OCI-LY7 (cell line): ENCODE data around the gene LPAR1. TPM values are rescaled to one million over a fixed set of nuclear protein-coding genes. Genes with fewer than 3 reads are reported as not detected.

Experiments
- BruUV-seq: library from RNA; stranded (reverse); fragments of 400-500 nt; replicated peaks from 2 replicates; lab custom pipeline; 2021; lab: Mats Ljungman, UMichigan
- CTCF ChIA-PET: fragments of 300-600 bp; sonication (Branson Sonifier 250); formaldehyde crosslinking; loops from one replicate; lab custom pipeline; 2022; ENCODE audit warnings: antibody characterized with exemption; ENCODE audit not compliant: unreplicated experiment; lab: Charles Lee
- POLR2A ChIA-PET: fragments of 300-600 bp; sonication (Branson Sonifier 250); formaldehyde crosslinking; loops from one replicate; lab custom pipeline; 2022; ENCODE audit warnings: antibody characterized with exemption; lab: Charles Lee
- DNase-seq: peaks from one replicate; pipeline ENCODE4 v3.0.0-alpha.2; 2015; ENCODE audit warnings: low spot score
- H2AFZ ChIP-seq: fragments of 200-600 bp; sonication (generic), shearing (Covaris generic); 2 replicates; pipeline ENCODE4 v1.6.1; 2014; ENCODE audit warnings: mild to moderate bottlenecking, antibody characterized with exemption, low read length, moderate library complexity
- H3K27ac ChIP-seq: fragments of 200-600 bp; sonication (generic); 2 replicates; pipeline ENCODE4 v1.5.1; 2014; ENCODE audit warnings: mixed run types, low read depth, mild to moderate bottlenecking, moderate library complexity, low read length, inconsistent platforms; ENCODE audit not compliant: poor library complexity, severe bottlenecking
- H3K36me3 ChIP-seq: fragments of 200-600 bp; sonication (generic); 2 replicates; pipeline ENCODE4 v1.6.1; 2014; ENCODE audit warnings: mild to moderate bottlenecking, antibody characterized with exemption, low read length, moderate library complexity, mixed read lengths; ENCODE audit not compliant: insufficient read depth
- H3K4me1 ChIP-seq: fragments of 200-600 bp; sonication (generic); 2 replicates; pipeline ENCODE4 v1.5.1; 2014; ENCODE audit warnings: mild to moderate bottlenecking, low read length; ENCODE audit not compliant: insufficient read depth, poor library complexity, severe bottlenecking
- H3K4me2 ChIP-seq: fragments of 200-600 bp; sonication (generic); 2 replicates; pipeline ENCODE4 v1.6.1; 2014; ENCODE audit warnings: mild to moderate bottlenecking, low read length
- H3K4me3 ChIP-seq: fragments of 200-600 bp; sonication (generic); 2 replicates; pipeline ENCODE4 v1.5.1; 2014; ENCODE audit warnings: mild to moderate bottlenecking, low read depth, low read length; ENCODE audit not compliant: poor library complexity, severe bottlenecking
- H3K79me2 ChIP-seq: fragments of 200-600 bp; sonication (generic); 2 replicates; pipeline ENCODE4 v1.6.1; 2016; ENCODE audit warnings: low read depth, mild to moderate bottlenecking, low read length, moderate library complexity, mixed read lengths; ENCODE audit not compliant: insufficient read depth
- H3K9me2 ChIP-seq: fragments of 200-600 bp; sonication (generic); 2 replicates; pipeline ENCODE4 v1.6.1; 2016; ENCODE audit warnings: mild to moderate bottlenecking, low read length, mixed read lengths; ENCODE audit not compliant: insufficient read depth
- H3K9me3 ChIP-seq: fragments of 200-600 bp; sonication (generic); 2 replicates; pipeline ENCODE4 v1.6.1; 2014; ENCODE audit warnings: mild to moderate bottlenecking, mixed run types, low read length, mixed read lengths
- H4K20me1 ChIP-seq: fragments of 200-600 bp; sonication (generic); 2 replicates; pipeline ENCODE4 v1.6.1; 2014; ENCODE audit warnings: mild to moderate bottlenecking, antibody characterized with exemption, low read length, moderate library complexity, mixed read lengths; ENCODE audit not compliant: insufficient read depth
- EZH2phosphoT487 ChIP-seq: fragments of 200-600 bp; sonication (generic); IDR thresholded peaks from 2 replicates; pipeline ENCODE4 v1.6.1; 2018; ENCODE audit warnings: low read depth, borderline replicate concordance, mild to moderate bottlenecking, mixed run types, antibody characterized with exemption, low read length, moderate library complexity, mixed read lengths
- intact Hi-C: fragments of 100-400 bp; cut with micrococcal nuclease; formaldehyde crosslinking; loops from one replicate; pipeline ENCODE4 v1.10.0; 2022; ENCODE audit not compliant: unreplicated experiment
- total RNA-seq, 2 experiments: library from RNA; depleted of rRNA in 1 of 2; stranded (reverse); fragments of >200 nt in 1 of 2; shearing (Covaris generic) in 1 of 2; gene quantifications; 2 replicates each; pipeline ENCODE4 v1.2.3, GENCODE V29; 2014 to 2022
- TF ChIP-seq, protein P1 (sequence below): fragments of 200-600 bp; sonication (generic); conservative IDR thresholded peaks from 2 replicates; pipeline ENCODE4 v1.5.1; 2014; ENCODE audit warnings: mild to moderate bottlenecking, antibody characterized with exemption, low read length, moderate library complexity, mixed read lengths

The LPAR1 gene
- total RNA-seq, 2 experiments from 2014 or later: not detected

DNA sequence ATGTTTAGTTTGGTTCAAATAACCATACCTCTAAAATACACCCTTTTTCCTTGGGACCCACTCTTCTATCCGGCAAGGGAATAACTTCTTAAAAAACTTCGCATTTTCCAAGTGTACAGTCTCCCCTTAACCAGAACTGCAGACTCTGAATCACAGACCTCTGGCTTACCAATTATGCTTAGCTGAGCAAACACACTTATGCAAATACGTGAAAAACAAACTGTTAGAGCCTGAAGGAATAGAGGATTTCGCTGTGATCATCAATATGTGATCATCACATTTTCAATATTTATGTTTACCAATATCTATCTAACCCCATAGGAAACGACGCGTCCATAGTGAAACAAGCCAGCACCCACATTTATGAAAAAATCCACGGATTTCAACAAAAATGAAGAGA is 1.3 kb downstream of the LPAR1 start:
- H3K27ac ChIP-seq: no peak overlapping the region
- no peaks in the 10 kb centered on the region for H3K36me3 ChIP-seq
- TF ChIP-seq, protein P1, sequence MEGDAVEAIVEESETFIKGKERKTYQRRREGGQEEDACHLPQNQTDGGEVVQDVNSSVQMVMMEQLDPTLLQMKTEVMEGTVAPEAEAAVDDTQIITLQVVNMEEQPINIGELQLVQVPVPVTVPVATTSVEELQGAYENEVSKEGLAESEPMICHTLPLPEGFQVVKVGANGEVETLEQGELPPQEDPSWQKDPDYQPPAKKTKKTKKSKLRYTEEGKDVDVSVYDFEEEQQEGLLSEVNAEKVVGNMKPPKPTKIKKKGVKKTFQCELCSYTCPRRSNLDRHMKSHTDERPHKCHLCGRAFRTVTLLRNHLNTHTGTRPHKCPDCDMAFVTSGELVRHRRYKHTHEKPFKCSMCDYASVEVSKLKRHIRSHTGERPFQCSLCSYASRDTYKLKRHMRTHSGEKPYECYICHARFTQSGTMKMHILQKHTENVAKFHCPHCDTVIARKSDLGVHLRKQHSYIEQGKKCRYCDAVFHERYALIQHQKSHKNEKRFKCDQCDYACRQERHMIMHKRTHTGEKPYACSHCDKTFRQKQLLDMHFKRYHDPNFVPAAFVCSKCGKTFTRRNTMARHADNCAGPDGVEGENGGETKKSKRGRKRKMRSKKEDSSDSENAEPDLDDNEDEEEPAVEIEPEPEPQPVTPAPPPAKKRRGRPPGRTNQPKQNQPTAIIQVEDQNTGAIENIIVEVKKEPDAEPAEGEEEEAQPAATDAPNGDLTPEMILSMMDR: no peak
- no peak for TF ChIP-seq EZH2phosphoT487
- no peaks in the 10 kb centered on the region for H3K79me2 ChIP-seq
- no peak overlapping the region for H3K4me2 ChIP-seq
- H3K9me3 ChIP-seq: no peaks in the 10 kb centered on the region
- no peak overlapping the region for H2AFZ ChIP-seq
- POLR2A ChIA-PET: interaction anchor here (0.6 kb wide), 1 partner anchor 241 kb away, joined by 3 read pairs; no protein-coding TSS in a partner anchor
- no peaks in the 10 kb centered on the region for H4K20me1 ChIP-seq
- no TSS peak for BruUV-seq
- intact Hi-C loops: no loop called here
- CTCF ChIA-PET: no interaction called here
- no peak overlapping the region for H3K4me3 ChIP-seq
- no peak for DNase-seq
- no peaks in the 10 kb centered on the region for H3K9me2 ChIP-seq
- H3K4me1 ChIP-seq: no peaks in the 10 kb centered on the region

DNA sequence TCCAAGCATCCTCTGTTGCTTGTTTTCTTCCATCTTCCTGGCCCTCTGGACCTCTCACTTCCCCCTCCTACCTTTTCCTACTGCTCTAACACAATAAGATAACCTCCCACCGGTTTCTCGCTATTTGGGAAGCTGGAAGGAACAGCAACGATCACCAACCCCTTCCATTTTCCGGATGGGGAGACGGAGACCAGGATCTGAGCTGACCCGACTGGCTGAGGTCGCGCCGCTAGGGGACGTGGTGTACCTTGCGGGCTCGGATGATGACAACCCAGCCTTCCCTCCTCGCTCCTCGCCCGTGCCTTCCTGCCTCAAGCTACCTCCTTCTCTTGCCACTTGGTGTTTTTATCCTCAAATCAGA is 1.9 kb downstream of the LPAR1 start:
- Histone ChIP-seq H3K4me2 (no peak overlapping the region), H3K4me3 (no peak overlapping the region), H3K79me2 (no peaks in the 10 kb centered on the region), H2AFZ (no peak overlapping the region), H4K20me1 (no peaks in the 10 kb centered on the region), H3K36me3 (no peaks in the 10 kb centered on the region), H3K4me1 (no peaks in the 10 kb centered on the region), H3K27ac (no peak overlapping the region), H3K9me2 (no peaks in the 10 kb centered on the region), H3K9me3 (no peaks in the 10 kb centered on the region)
- CTCF ChIA-PET: interaction anchor here (0.6 kb wide), 1 partner anchor 440 kb away, joined by 3 read pairs; no protein-coding TSS in a partner anchor
- TF ChIP-seq, protein P1: no peak
- TF ChIP-seq EZH2phosphoT487: no peak
- intact Hi-C loops: no loop called here
- POLR2A ChIA-PET: interaction anchor here (0.6 kb wide), 3 partner anchors 242 to 1787 kb away, joined by 3 to 5 read pairs (median 5); no protein-coding TSS in a partner anchor
- DNase-seq: no peak
- no TSS peak for BruUV-seq
